GM19468 (cell line): Measurements from ENCODE around the gene ZNF562.

Source experiments
- ATAC-seq: cut with Tn5 transposase; IDR thresholded peaks from one replicate; pipeline ENCODE4 v1.9.1; 2021; ENCODE audit warnings: mild to moderate bottlenecking, moderate library complexity, moderate number of reproducible peaks; ENCODE audit not compliant: unreplicated experiment; ENCODE audit errors: extremely low read depth

The ZNF562 gene

GRCh38 chr19:9645472-9645871 lies 29.4 kb downstream of the ZNF562 start:
- no peak for ATAC-seq

- no peak for ATAC-seq
Measured at GRCh38 chr19:9644472-9644871, 30.4 kb downstream of the ZNF562 start.

- no peak for ATAC-seq
Measured at GRCh38 chr19:9641810-9642209, 33.1 kb downstream of the ZNF562 start.

- no peak for ATAC-seq
Measured at GRCh38 chr19:9640956-9641355, 33.9 kb downstream of the ZNF562 start.

GRCh38 chr19:9636018-9636417 lies 38.9 kb downstream of the ZNF562 start:
- no peak for ATAC-seq

GRCh38 chr19:9627856-9628255 lies 47.0 kb downstream of the ZNF562 start:
- ATAC-seq = no peak

GRCh38 chr19:9622531-9622930 lies 52.4 kb downstream of the ZNF562 start:
- no peak for ATAC-seq

- peak; percentile 41 for ATAC-seq
Measured at GRCh38 chr19:9621156-9622037, 53.5 kb downstream of the ZNF562 start, which contains the start of gene ZNF561. ZNF561 (minus strand) TSS chr19:9621232; CDS start chr19:9619456, 1,776 bp downstream.

- no peak for ATAC-seq
Measured at GRCh38 chr19:9620842-9621155, 54.1 kb downstream of the ZNF562 start.

GRCh38 chr19:9615844-9616243 lies 59.1 kb downstream of the ZNF562 start:
- no peak for ATAC-seq

GRCh38 chr19:9610484-9611113 lies 64.3 kb downstream of the ZNF562 start:
- ATAC-seq = no peak

- no peak for ATAC-seq
Measured at GRCh38 chr19:9608912-9609311, 66.0 kb downstream of the ZNF562 start.

GRCh38 chr19:9597027-9597426 lies 77.9 kb downstream of the ZNF562 start:
- no peak for ATAC-seq
